Heart left ventricle (tissue), 13 donors: ENCODE results near the gene MAP3K20.

Source experiments
- CTCF ChIP-seq, 12 donors: fragments of 200-600 bp; sonication (generic) in 4 of 12; IDR thresholded peaks; one replicate each; pipeline versions ENCODE4 v1.5.0 to v1.8.0; 2018 to 2022; ENCODE audit warnings: antibody characterized with exemption in 12 of 12, mild to moderate bottlenecking in 5 of 12
- POLR2A ChIP-seq, 2 donors: fragments of 450-650 bp; IDR thresholded peaks; one replicate each; pipeline ENCODE4 v1.6.1; 2017; ENCODE audit warnings: antibody characterized with exemption in 2 of 2, mild to moderate bottlenecking in 2 of 2, moderate library complexity in 2 of 2
- donor health status: ischemic (EF 13 %, LVEDD 7.1; RV severe dilation, severe dysfunction).
- donor health status: DM: no; HTN: yes; CAD: no.
- donor health status: DM: no; HTN: no; CAD: no.
- donor health status: ischemic (EF 25% LVEDD 6.9; RV normal size, moderate dysfunction).
- donor health status: ischemic (EF 25% LVEDD 5.7; RV mildly dilated, moderate dysfunction).
- donor health status: ischemic (EF 35%, LVEDD 5.7; RV mildly dilated, moderate dysfunction).
- donor health status: nonischemic (EF 11% LVEDD 7.7; RV severe dilation, severe dysfunction).
- donor health status: DM: yes; HTN: yes; CAD: no.
- donor health status: PGD.
- donor health status: ischemic (EF 29% LVEDD 5.4; RV normal size, mild dysfunction).
- donor health status: nonischemic (EF 23%, LVEDD 6.1; RV moderate dilation, normal function).

GRCh38 chr2:173221937-173222594 is 146.4 kb downstream of the MAP3K20 start:
- no peak for TF ChIP-seq POLR2A (IDR thresholded peaks at IDR 0.05)
- TF ChIP-seq CTCF (IDR thresholded peaks at IDR 0.05): no peak
